UCSD-AML1 (cell line): Measurements from ENCODE around the gene COMMD4.
"Not testable (repeated sequence)": the region's sequence is repeated elsewhere in the genome, so short reads cannot be mapped to it uniquely, and the experiment has no call there.

Experiments used
- DNase-seq: peaks from one replicate; lab custom pipeline; 2025; ENCODE audit not compliant: unreplicated experiment; lab: John Stamatoyannopoulos, UW

The COMMD4 gene

DNA sequence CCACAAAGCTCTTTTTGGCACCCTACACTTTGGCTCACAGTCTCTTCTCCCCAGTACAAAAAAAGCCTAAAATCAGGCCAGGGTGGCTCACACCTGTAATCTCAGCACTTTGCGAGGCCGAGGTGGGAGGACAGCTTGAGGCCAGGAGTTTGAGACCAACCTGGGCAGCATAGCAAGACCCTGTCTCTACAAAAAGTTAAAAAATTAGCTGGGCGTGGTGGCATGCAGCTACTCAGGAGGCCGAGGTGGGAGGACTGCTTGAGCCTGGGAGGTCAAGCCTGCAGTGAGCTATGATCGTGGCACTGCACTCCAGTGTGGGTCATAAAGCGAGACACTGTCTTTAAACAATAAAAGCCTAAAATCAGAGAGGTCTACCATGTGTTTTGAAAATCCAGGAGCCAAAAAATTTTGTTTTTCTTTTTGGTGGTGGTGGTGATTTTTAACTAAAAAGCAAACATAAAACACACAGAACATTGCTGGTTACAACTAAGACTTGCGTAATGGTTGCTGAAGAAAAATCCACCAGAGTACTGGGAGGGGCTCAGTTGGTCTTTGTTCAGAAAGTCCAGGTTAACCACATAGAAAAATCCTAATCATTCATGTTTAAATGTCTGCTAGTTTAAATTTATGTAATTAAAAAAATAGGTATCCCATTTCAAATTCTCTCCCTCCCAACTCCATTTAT lies 34.2 kb downstream of the COMMD4 start:
- DNase-seq = no peak

DNA sequence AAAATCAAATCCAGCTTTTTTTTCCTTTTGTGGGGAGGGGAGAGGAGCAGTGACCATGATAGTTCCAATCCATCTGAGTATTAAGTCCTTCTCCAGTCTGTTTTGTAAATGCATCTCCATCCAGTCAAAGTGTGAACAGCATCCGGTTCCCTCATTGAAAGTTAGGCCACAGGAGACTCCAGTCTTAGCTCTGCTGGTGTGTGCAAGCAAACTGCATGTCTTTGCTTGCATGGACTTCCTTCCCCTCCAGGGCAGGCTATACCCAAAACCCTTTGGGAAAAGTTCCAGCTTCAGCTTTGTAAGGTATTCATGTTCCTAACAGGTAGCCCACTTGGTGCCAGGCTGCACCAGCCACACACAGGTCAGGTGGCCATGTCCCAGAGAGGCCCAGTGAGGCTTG lies 35.6 kb downstream of the COMMD4 start:
- no peak for DNase-seq

GRCh38 chr15:75371901-75372688 lies 36.2 kb downstream of the COMMD4 start:
- no peak for DNase-seq

- DNase-seq = no peak
Measured at GRCh38 chr15:75380773-75381172, 44.9 kb downstream of the COMMD4 start.

DNA sequence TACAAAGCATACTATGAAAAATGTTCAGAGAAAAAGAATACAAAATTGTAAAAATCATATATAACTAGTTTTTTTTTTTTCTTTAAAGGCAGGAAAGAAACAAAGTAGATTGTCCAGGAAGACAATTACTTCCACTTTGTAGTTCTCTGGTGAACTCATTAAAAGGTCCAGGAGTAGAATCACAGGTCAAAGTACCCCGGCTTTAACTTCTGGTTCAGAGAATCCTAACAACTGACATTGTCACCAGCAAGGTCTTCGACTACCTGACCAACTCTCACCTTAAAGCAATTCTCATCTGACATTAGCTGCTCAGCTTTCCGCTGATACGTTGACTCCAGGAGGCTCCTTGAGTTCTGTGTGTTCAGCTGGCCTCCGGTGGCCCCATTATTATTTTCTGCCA lies 48.1 kb downstream of the COMMD4 start:
- DNase-seq = not testable (repeated sequence)
